ENCODE measurements around the gene CNGA1.
"Not testable (repeated sequence)": the region's sequence is repeated elsewhere in the genome, so short reads cannot be mapped to it uniquely, and the experiment has no call there.

The CNGA1 gene

GRCh38 chr4:47968847-47969246 is 47.6 kb downstream of the CNGA1 start:
- no peak for DNase-seq (ENCODE audit: low spot score)

GRCh38 chr4:47954677-47955076 is 61.8 kb downstream of the CNGA1 start:
- no peak for DNase-seq (ENCODE audit: low spot score)

- DNase-seq (ENCODE audit: low spot score): no peak
Observed at GRCh38 chr4:47954245-47954644, 62.2 kb downstream of the CNGA1 start.

- no peak for DNase-seq (ENCODE audit: low spot score)
Observed at GRCh38 chr4:47945930-47946726, 70.4 kb downstream of the CNGA1 start.

GRCh38 chr4:47942081-47942819 is 74.2 kb downstream of the CNGA1 start:
- no peak for DNase-seq (ENCODE audit: low spot score)

GRCh38 chr4:47939456-47939855 is 77.0 kb downstream of the CNGA1 start:
- no peak for DNase-seq (ENCODE audit: low spot score)

- no peak for DNase-seq (ENCODE audit: low spot score)
Observed at GRCh38 chr4:47936336-47936735, 80.1 kb downstream of the CNGA1 start.

GRCh38 chr4:47933840-47934239 is 82.6 kb downstream of the CNGA1 start:
- peak; percentile 34 for DNase-seq (ENCODE audit: low spot score)

- no peak for DNase-seq (ENCODE audit: low spot score)
Observed at GRCh38 chr4:47930971-47931804, 85.3 kb downstream of the CNGA1 start.

GRCh38 chr4:47929682-47930201 is 86.7 kb downstream of the CNGA1 start:
- DNase-seq (ENCODE audit: low spot score): no peak

GRCh38 chr4:47926667-47927258 is 89.7 kb downstream of the CNGA1 start:
- DNase-seq (ENCODE audit: low spot score): peak; percentile 50

- DNase-seq (ENCODE audit: low spot score): not testable (repeated sequence)
Observed at GRCh38 chr4:47923261-47923608, 93.2 kb downstream of the CNGA1 start.

GRCh38 chr4:47922436-47923260 is 93.8 kb downstream of the CNGA1 start:
- not testable (repeated sequence) for DNase-seq (ENCODE audit: low spot score)

GRCh38 chr4:47917163-47917562 is 99.3 kb downstream of the CNGA1 start:
- DNase-seq (ENCODE audit: low spot score): not testable (repeated sequence)

GRCh38 chr4:47915378-47915777 is 101.1 kb downstream of the CNGA1 start:
- no peak for DNase-seq (ENCODE audit: low spot score)

- DNase-seq (ENCODE audit: low spot score): no peak
Observed at GRCh38 chr4:47914926-47915237, 101.6 kb downstream of the CNGA1 start.

GRCh38 chr4:47914220-47914925 is 102.1 kb downstream of the CNGA1 start, which contains the start of gene NFXL1:
TSS of gene NFXL1 (minus strand) at chr4:47914583. CDS start at chr4:47914203, 380 bp downstream.
- peak; percentile 95 for DNase-seq (ENCODE audit: low spot score)

GRCh38 chr4:47913861-47914219 is 102.6 kb downstream of the CNGA1 start:
- peak; percentile 25 for DNase-seq (ENCODE audit: low spot score)

GRCh38 chr4:47913330-47913729 is 103.2 kb downstream of the CNGA1 start:
- DNase-seq (ENCODE audit: low spot score): no peak

GRCh38 chr4:47907089-47907646 is 109.3 kb downstream of the CNGA1 start:
- no peak for DNase-seq (ENCODE audit: low spot score)
